Fibroblast of mammary gland (primary cell): ENCODE measurements around the gene HSF5.

Experiments used
- DNase-seq: peaks from one replicate; pipeline ENCODE4 v3.0.0-alpha.2; 2010; ENCODE audit warnings: low read depth
- H3K4me3 ChIP-seq: 2 replicates; pipeline ENCODE4 v1.5.1; 2011; ENCODE audit warnings: low read depth, mild to moderate bottlenecking, low read length, moderate library complexity; ENCODE audit not compliant: control insufficient read depth
- CTCF ChIP-seq: conservative IDR thresholded peaks from 2 replicates; pipeline ENCODE4 v1.5.1; 2011; ENCODE audit warnings: low read depth, low read length, inconsistent platforms; ENCODE audit not compliant: control insufficient read depth, insufficient read depth

The HSF5 gene

GRCh38 chr17:58436245-58436644, 52.0 kb downstream of the HSF5 start:
- no peak overlapping the region for H3K4me3 ChIP-seq
- no peak for TF ChIP-seq CTCF
- DNase-seq, result no peak

GRCh38 chr17:58432806-58433573, 55.2 kb downstream of the HSF5 start:
- H3K4me3 ChIP-seq, result no peak overlapping the region
- TF ChIP-seq CTCF, result no peak
- no peak for DNase-seq

GRCh38 chr17:58427807-58428206, 60.4 kb downstream of the HSF5 start:
- DNase-seq, result no peak
- no peak for TF ChIP-seq CTCF
- no peak overlapping the region for H3K4me3 ChIP-seq

GRCh38 chr17:58421711-58422110, 66.5 kb downstream of the HSF5 start:
- no peak for TF ChIP-seq CTCF
- H3K4me3 ChIP-seq, result no peak overlapping the region
- DNase-seq, result no peak

- no peak for TF ChIP-seq CTCF
These were observed 67.4 kb downstream of the HSF5 start for GRCh38 chr17:58420827-58421226.

GRCh38 chr17:58417300-58418092, 70.7 kb downstream of the HSF5 start, which contains the start of gene RNF43:
Gene RNF43 (minus strand): TSS chr17:58417534. CDS start chr17:58415577, 1,957 bp downstream.
- peak; percentile 92 for TF ChIP-seq CTCF
- H3K4me3 ChIP-seq, result no peak within 1 kb of the TSS
- peak; percentile 74 for DNase-seq

More at GRCh38 chr17:58420827-58421226, 67.4 kb downstream of the HSF5 start:
- no peak overlapping the region for H3K4me3 ChIP-seq
- DNase-seq, result no peak
